Smooth muscle cell (in vitro differentiated cells): ENCODE measurements around the gene TMEM51. TPM values are rescaled to one million over a fixed set of nuclear protein-coding genes. Genes with fewer than 3 reads are reported as not detected.

Experiments used
- DNase-seq: peaks from one replicate; lab custom pipeline; 2025; ENCODE audit not compliant: unreplicated experiment; lab: John Stamatoyannopoulos, UW
- H2AFZ ChIP-seq: fragments of 200-600 bp; sonication (generic); 2 replicates; pipeline ENCODE4 v1.6.0; 2016; ENCODE audit warnings: antibody characterized with exemption, low read depth, mild to moderate bottlenecking
- H3F3A ChIP-seq: fragments of 200-600 bp; sonication (generic); 2 replicates; pipeline ENCODE4 v1.6.0; 2017; ENCODE audit warnings: antibody characterized with exemption, low read depth
- H3K27ac ChIP-seq: fragments of 200-600 bp; sonication (generic); 2 replicates; pipeline ENCODE4 v1.5.1; 2016; ENCODE audit warnings: low read depth, mild to moderate bottlenecking
- H3K27me3 ChIP-seq: fragments of 200-600 bp; sonication (generic); 2 replicates; pipeline ENCODE4 v1.6.1; 2016; ENCODE audit warnings: low read depth, mild to moderate bottlenecking
- H3K36me3 ChIP-seq: fragments of 200-600 bp; sonication (generic); 2 replicates; pipeline ENCODE4 v1.5.1; 2016; ENCODE audit warnings: low read depth
- H3K4me1 ChIP-seq: fragments of 200-600 bp; sonication (generic); 2 replicates; pipeline ENCODE4 v1.5.1; 2016; ENCODE audit warnings: low read depth
- H3K4me2 ChIP-seq: fragments of 200-600 bp; sonication (generic); 2 replicates; pipeline ENCODE4 v1.6.0; 2016; ENCODE audit warnings: mild to moderate bottlenecking
- H3K4me3 ChIP-seq: fragments of 200-600 bp; sonication (generic); 2 replicates; pipeline ENCODE4 v1.5.1; 2016; ENCODE audit warnings: mild to moderate bottlenecking
- H3K79me2 ChIP-seq: fragments of 200-600 bp; sonication (generic); 2 replicates; pipeline ENCODE4 v1.6.0; 2016; ENCODE audit warnings: low read depth, mild to moderate bottlenecking
- H3K9ac ChIP-seq: fragments of 200-600 bp; sonication (generic); 2 replicates; pipeline ENCODE4 v1.6.0; 2016; ENCODE audit warnings: low read depth
- H3K9me3 ChIP-seq: fragments of 200-600 bp; sonication (generic); replicated peaks from 2 replicates; pipeline ENCODE4 v1.5.1; 2016; ENCODE audit warnings: low read depth
- H4K20me1 ChIP-seq: fragments of 200-600 bp; sonication (generic); 2 replicates; pipeline ENCODE4 v1.6.0; 2016; ENCODE audit warnings: low read depth
- CTCF ChIP-seq: fragments of 200-600 bp; sonication (generic); IDR thresholded peaks from 2 replicates; pipeline ENCODE4 v1.5.1; 2017; ENCODE audit warnings: borderline replicate concordance, mild to moderate bottlenecking, antibody characterized with exemption; ENCODE audit not compliant: insufficient read depth, poor library complexity, severe bottlenecking
- WGBS: methylation state at CpG from one replicate; pipeline ENCODE4 v1.1.7; 2016; ENCODE audit warnings: low lambda C conversion rate; 5-methylcytosine and 5-hydroxymethylcytosine counted together
- polyA plus RNA-seq: library from polyadenylated mRNA; unstranded; fragments of >200 nt; fragmentation: Nextera tagmentation; extraction: Ambion mirVana; gene quantifications from 2 replicates; pipeline ENCODE4 v1.2.1, GENCODE V29; 2016
- total RNA-seq: library from RNA; depleted of rRNA; stranded (reverse); fragments of >200 nt; gene quantifications from 2 replicates; pipeline ENCODE4 v1.2.3, GENCODE V29; 2014

The TMEM51 gene
- total and polyA plus RNA-seq, 2 experiments from 2014 or later: 9.8 to 10.4 TPM

GRCh38 chr1:15212216-15212953, 58.8 kb downstream of the TMEM51 start:
- Histone ChIP-seq H4K20me1 (peaks cover 13% of the 10 kb centered on the region), H3K36me3 (no peaks in the 10 kb centered on the region), H3K27me3 (no peaks in the 10 kb centered on the region), H2AFZ (no peak overlapping the region), H3F3A (peaks cover 10% of the 10 kb centered on the region), H3K9me3 (no peaks in the 10 kb centered on the region), H3K79me2 (peaks cover 6% of the 10 kb centered on the region), H3K9ac (no peak overlapping the region), H3K4me2 (peak overlapping the region; percentile 29), H3K4me1 (peaks cover 30% of the 10 kb centered on the region), H3K27ac (peak overlapping the region; percentile 20), H3K4me3 (no peak overlapping the region)
- TF ChIP-seq CTCF: no peak
- WGBS: 65% methylated on average over 17 of the region's 17 CpGs
- no peak for DNase-seq

GRCh38 chr1:15212954-15213291, 59.4 kb downstream of the TMEM51 start:
- DNase-seq: no peak
- peak overlapping the region; percentile 75 for H3K4me2 ChIP-seq
- no peak overlapping the region for H2AFZ ChIP-seq
- no peak overlapping the region for H3K4me3 ChIP-seq
- H4K20me1 ChIP-seq: peaks cover 9% of the 10 kb centered on the region
- H3K9me3 ChIP-seq: no peaks in the 10 kb centered on the region
- WGBS: 57% methylated on average over 3 of the region's 3 CpGs
- no peak overlapping the region for H3K9ac ChIP-seq
- H3F3A ChIP-seq: peaks cover 10% of the 10 kb centered on the region
- peaks cover 30% of the 10 kb centered on the region for H3K4me1 ChIP-seq
- H3K36me3 ChIP-seq: no peaks in the 10 kb centered on the region
- peaks cover 6% of the 10 kb centered on the region for H3K79me2 ChIP-seq
- no peaks in the 10 kb centered on the region for H3K27me3 ChIP-seq
- no peak for TF ChIP-seq CTCF
- H3K27ac ChIP-seq: peak overlapping the region; percentile 20

GRCh38 chr1:15213341-15213821, 59.8 kb downstream of the TMEM51 start:
- Histone ChIP-seq H3K79me2 (peaks cover 6% of the 10 kb centered on the region), H3K4me2 (peak overlapping the region; percentile 75), H2AFZ (no peak overlapping the region), H3K4me1 (peaks cover 30% of the 10 kb centered on the region), H3K27ac (peak overlapping the region; percentile 20), H4K20me1 (peaks cover 9% of the 10 kb centered on the region), H3F3A (peaks cover 10% of the 10 kb centered on the region), H3K27me3 (no peaks in the 10 kb centered on the region), H3K4me3 (no peak overlapping the region), H3K36me3 (no peaks in the 10 kb centered on the region), H3K9me3 (no peaks in the 10 kb centered on the region), H3K9ac (no peak overlapping the region)
- no peak for DNase-seq
- 33% methylated on average over 7 of the region's 7 CpGs for WGBS
- TF ChIP-seq CTCF: no peak

GRCh38 chr1:15214527-15214926, 61.0 kb downstream of the TMEM51 start:
- H3K4me2 ChIP-seq: peak overlapping the region; percentile 75
- H3F3A ChIP-seq: peaks cover 10% of the 10 kb centered on the region
- peak overlapping the region; percentile 32 for H2AFZ ChIP-seq
- H3K79me2 ChIP-seq: no peaks in the 10 kb centered on the region
- TF ChIP-seq CTCF: no peak
- peaks cover 9% of the 10 kb centered on the region for H4K20me1 ChIP-seq
- whole genome bisulfite sequencing: 12% methylated on average over 19 of the region's 19 CpGs
- no peaks in the 10 kb centered on the region for H3K9me3 ChIP-seq
- peaks cover 30% of the 10 kb centered on the region for H3K4me1 ChIP-seq
- no peaks in the 10 kb centered on the region for H3K27me3 ChIP-seq
- H3K27ac ChIP-seq: peak overlapping the region; percentile 46
- H3K4me3 ChIP-seq: no peak overlapping the region
- no peaks in the 10 kb centered on the region for H3K36me3 ChIP-seq
- DNase-seq: no peak
- H3K9ac ChIP-seq: no peak overlapping the region
